ENCODE measurements around the gene YBX2. TPM values are rescaled to one million over a fixed set of nuclear protein-coding genes. Genes with fewer than 3 reads are reported as not detected.

Gene YBX2
- total RNA-seq, 4 donors from 2014 or later = 0.82 to 14.1 (median 2.0) TPM

DNA sequence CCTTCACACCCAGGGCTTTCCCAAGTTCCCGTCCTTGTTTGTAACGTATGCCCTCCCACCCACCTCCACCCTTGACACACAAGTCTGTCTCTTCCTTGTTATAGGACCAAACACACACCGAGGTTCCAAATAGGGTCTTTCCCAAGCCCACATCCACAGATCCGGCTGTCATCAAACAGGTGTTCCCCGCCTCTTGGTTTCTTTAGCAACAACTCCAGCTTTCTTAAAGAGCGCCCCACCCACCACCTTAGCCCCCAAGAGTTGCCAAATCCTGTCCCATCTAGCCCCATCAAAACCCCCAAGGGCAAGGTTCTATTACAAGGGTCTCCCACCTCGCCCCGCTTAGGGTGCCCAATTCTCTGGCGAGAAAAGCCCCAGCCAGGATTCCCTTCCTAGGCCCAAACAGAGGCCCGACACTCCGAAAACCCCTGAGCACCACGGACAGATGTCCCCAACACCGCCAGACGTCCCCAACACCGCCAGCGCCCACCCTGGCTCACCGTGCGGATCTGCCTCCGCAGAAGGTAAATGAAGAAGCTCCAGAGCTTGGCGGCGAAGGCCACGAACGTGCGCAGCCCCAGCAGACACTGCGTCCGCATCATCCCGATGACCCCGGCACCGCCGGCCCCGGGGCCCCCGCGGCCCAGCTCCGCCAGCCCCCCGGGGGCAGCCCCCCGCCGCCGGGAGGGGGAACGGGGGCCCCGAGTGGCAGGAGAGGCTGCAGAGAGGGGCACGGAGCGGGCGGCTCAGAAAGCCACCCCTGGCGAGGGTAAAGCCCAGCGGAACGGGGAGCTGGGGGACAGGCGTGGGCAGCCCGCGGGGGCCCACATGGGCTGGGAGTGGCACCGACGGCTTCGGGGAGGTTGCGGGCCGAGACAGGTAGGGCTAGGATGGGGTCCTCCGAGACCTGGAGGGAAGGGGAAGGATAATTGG, 43.5 kb downstream of the YBX2 start:
- TF ChIP-seq, protein P1, sequence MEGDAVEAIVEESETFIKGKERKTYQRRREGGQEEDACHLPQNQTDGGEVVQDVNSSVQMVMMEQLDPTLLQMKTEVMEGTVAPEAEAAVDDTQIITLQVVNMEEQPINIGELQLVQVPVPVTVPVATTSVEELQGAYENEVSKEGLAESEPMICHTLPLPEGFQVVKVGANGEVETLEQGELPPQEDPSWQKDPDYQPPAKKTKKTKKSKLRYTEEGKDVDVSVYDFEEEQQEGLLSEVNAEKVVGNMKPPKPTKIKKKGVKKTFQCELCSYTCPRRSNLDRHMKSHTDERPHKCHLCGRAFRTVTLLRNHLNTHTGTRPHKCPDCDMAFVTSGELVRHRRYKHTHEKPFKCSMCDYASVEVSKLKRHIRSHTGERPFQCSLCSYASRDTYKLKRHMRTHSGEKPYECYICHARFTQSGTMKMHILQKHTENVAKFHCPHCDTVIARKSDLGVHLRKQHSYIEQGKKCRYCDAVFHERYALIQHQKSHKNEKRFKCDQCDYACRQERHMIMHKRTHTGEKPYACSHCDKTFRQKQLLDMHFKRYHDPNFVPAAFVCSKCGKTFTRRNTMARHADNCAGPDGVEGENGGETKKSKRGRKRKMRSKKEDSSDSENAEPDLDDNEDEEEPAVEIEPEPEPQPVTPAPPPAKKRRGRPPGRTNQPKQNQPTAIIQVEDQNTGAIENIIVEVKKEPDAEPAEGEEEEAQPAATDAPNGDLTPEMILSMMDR (IDR thresholded peaks at IDR 0.05; ENCODE audit: low read depth) = no peak

DNA sequence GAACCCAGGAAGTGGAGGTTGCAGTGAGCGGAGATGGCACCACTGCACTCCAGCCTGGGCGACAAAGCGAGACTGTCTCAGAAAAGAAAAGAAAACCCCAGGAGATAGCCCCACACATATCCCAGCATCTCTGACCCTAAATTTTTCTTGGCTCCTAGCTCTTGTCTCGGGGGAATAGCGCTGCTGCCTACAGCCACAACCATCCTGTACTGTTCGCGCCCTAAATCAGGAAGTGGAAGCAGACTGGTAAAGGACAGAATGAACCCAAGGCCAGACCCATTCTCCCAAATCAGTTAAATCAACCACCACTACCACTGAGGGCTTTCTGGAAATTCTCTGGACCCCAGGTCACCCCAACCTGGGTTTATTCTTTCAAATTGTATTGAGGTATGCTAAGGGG, 44.6 kb downstream of the YBX2 start:
- TF ChIP-seq, protein P1 (IDR thresholded peaks at IDR 0.05; ENCODE audit: low read depth) = no peak

DNA sequence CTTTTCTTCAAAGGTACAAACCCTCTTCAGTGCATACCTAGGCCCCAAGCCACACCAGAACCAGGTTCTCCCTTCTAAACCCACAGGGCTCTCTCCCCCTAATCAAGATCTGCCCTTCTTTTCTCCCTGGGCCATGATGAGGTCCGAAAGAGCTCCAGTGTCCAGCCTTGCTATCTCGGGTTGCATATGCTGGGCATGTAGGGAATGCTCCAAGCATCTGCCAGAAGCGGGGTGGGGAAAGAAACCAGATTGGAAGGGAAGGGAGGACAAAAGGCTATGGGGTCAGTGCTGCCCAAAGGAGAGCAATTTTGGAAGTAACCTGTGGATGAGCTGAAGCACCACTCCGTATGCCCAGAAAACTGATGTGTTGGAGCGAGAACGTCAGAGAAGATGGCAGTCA, 45.2 kb downstream of the YBX2 start:
- TF ChIP-seq, protein P1 (IDR thresholded peaks at IDR 0.05; ENCODE audit: low read depth) = no peak

DNA sequence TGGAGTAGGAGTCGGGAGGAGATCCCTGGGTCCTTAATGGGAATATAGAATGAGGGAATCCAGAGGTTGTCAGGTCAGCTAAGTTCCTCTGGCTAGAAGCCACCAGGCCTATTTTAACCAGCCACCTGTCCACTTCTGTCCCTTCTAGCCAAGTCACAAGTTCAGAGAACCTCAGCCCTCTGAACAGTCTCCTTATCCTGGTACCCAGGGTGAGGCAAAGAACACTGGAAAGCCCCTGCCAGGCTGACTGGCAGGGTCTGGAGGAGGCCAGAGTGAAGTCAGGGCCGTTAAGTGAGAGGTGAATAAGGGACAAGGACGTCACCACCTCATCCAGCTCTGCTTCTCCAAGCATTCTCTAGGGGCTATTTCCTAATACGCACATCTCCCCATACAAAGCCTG, 45.6 kb downstream of the YBX2 start:
- TF ChIP-seq, protein P1 (IDR thresholded peaks at IDR 0.05; ENCODE audit: low read depth) = no peak

DNA sequence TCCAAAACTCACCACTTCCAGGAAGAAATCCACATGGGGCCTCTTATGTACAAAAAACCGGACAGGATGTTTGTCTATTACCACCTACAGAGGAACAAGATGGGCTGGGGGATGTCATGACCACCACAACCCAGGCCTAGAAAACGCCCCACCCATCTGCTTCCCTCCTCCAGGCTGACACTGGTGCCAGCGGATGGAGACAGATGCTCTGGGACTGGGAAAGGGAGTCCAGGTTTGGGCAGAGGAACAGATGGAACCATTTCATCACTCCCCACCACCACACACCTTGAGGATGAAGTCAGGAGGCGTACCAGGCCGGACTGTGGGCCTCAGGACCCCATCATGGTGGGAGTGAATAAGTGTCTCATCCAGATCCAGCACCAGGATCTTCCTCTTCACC, 47.7 kb downstream of the YBX2 start:
- TF ChIP-seq, protein P1 (IDR thresholded peaks at IDR 0.05; ENCODE audit: low read depth) = no peak

DNA sequence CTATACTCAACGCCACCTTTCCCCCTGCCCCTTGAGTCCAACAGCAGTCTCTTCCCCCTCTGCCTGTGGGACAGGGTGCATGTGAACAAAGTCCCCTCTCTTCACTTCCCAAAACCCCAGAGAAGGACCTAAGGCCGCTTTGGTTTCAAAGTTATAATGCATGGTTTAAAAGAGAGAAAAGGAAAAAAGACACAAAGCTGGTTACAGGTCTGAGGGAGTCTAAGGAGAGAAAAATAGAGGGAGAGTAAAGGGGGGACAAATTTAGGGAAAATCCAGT, 51.0 kb downstream of the YBX2 start:
- TF ChIP-seq, protein P1 (IDR thresholded peaks at IDR 0.05; ENCODE audit: low read depth) = no peak

DNA sequence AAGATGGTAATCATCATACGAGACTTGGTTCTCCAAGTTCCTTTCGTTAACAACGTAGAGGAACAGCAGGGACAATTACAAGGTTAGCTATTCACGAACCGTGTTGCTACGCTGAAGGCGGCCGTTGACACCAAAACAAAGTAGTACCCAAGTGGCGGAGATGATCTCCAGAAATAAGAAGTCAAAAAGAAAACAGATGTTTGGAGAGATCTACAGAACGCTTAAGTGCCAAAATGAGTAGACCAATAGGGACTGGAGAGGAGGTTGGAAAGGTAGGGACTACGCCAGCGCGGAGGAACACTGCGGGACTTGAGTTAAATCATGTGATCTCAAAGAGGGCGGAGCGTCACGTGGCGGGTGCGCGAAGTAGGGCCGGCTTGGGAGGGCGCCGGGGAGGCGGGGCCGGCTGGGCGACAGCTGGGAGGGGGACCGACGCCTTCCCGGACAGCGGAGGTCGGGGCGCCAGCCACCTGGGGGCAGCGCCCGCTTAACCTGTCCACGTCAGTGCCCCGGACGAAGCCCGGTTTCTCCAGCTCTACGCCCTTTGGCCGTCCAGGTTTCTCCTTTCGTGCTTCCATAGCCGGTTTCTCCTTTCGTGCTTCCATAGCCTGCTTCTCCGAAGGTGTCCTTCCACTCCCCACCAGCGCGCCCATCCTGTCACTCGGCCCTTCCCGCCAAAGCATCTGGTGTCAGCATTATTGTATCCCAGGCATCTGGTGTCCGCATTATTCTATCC, 51.6 kb downstream of the YBX2 start:
- TF ChIP-seq, protein P1 (IDR thresholded peaks at IDR 0.05; ENCODE audit: low read depth) = no peak

Measured in subcutaneous adipose tissue (tissue), 4 donors.